ENCODE measurements around the gene DDX54.

Gene DDX54

DNA sequence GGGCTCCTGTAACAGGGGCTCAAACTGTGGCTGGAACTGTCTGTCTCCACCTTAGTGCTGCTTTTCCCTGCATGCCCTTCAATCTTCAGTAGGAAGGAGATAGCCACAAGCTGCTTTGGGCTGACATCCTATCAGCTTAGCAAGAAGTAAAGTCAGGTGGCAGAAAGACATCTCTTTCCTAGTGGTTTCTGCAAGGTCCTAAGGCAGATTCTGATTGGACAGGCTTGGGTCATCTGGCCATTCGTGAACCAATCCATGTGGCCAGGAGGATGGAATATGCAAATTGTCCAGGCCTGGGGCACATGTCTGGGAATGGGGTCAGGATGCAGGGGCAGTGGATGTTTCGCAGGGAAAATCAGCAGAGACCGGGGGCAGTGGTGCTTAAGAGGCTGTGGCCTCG is 5.5 kb upstream of the DDX54 start:
- H3F3A ChIP-seq (ENCODE audit: insufficient read depth, low read length): no peaks in the 10 kb centered on the region
- TF ChIP-seq, protein P1, sequence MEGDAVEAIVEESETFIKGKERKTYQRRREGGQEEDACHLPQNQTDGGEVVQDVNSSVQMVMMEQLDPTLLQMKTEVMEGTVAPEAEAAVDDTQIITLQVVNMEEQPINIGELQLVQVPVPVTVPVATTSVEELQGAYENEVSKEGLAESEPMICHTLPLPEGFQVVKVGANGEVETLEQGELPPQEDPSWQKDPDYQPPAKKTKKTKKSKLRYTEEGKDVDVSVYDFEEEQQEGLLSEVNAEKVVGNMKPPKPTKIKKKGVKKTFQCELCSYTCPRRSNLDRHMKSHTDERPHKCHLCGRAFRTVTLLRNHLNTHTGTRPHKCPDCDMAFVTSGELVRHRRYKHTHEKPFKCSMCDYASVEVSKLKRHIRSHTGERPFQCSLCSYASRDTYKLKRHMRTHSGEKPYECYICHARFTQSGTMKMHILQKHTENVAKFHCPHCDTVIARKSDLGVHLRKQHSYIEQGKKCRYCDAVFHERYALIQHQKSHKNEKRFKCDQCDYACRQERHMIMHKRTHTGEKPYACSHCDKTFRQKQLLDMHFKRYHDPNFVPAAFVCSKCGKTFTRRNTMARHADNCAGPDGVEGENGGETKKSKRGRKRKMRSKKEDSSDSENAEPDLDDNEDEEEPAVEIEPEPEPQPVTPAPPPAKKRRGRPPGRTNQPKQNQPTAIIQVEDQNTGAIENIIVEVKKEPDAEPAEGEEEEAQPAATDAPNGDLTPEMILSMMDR (IDR thresholded peaks at IDR 0.05; ENCODE audit: low read length): no peak
- H3K4me2 ChIP-seq (ENCODE audit: low read length): no peak overlapping the region

DNA sequence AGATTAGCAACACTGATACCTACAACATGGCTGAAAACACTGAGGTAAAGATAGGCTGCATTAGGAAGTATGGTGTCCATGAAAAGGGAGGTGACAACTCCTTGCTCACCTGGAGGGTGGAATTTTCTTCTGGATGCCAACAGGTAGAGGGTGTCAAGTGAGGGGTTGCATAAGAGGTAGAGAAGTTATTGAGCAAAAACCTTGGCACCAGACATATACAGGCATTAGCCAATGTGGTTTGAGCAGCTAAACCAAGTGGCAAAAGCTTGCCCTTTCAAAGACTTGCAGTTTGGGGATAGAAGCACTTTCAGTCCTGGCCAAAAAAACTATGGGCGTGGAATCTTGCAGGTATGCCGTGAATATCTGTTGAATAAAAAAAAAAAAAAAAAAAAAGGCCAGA is 4.1 kb upstream of the DDX54 start:
- Histone ChIP-seq H3K27ac (ENCODE audit: low read depth, low read length, poor library complexity, severe bottlenecking) (no peak overlapping the region), H3K4me2 (ENCODE audit: low read length) (no peak overlapping the region), H3K27me3 (ENCODE audit: insufficient read depth, low read length) (no peaks in the 10 kb centered on the region), H3F3A (ENCODE audit: insufficient read depth, low read length) (no peaks in the 10 kb centered on the region), H3K4me1 (ENCODE audit: insufficient read depth, low read length, severe bottlenecking) (peaks cover 37% of the 10 kb centered on the region), H3K9me2 (ENCODE audit: low read depth, low read length) (no peaks in the 10 kb centered on the region), H2AFZ (ENCODE audit: low read length) (no peak overlapping the region), H3K4me3 (ENCODE audit: low read depth, low read length, poor library complexity, severe bottlenecking) (no peak overlapping the region), H3K9ac (ENCODE audit: low read length) (no peak overlapping the region), H3K9me3 (ENCODE audit: low read length) (no peaks in the 10 kb centered on the region), H3K36me3 (ENCODE audit: insufficient read depth, low read length) (peaks cover 62% of the 10 kb centered on the region), H4K20me1 (ENCODE audit: insufficient read depth, low read length) (no peaks in the 10 kb centered on the region), H3K79me2 (ENCODE audit: insufficient read depth, low read length) (peaks cover 20% of the 10 kb centered on the region)
- TF ChIP-seq, protein P1 (IDR thresholded peaks at IDR 0.05; ENCODE audit: low read length): no peak
- no peak for TF ChIP-seq EZH2 (IDR thresholded peaks at IDR 0.05; ENCODE audit: borderline replicate concordance, low read length)

More for the DNA sequence above, 5.5 kb upstream of the DDX54 start:
- Histone ChIP-seq H3K36me3 (ENCODE audit: insufficient read depth, low read length) (peaks cover 62% of the 10 kb centered on the region), H3K9me2 (ENCODE audit: low read depth, low read length) (no peaks in the 10 kb centered on the region), H3K9ac (ENCODE audit: low read length) (no peak overlapping the region; the same call in 1 of the 2 replicates), H3K4me1 (ENCODE audit: insufficient read depth, low read length, severe bottlenecking) (peaks cover 45% of the 10 kb centered on the region), H3K27me3 (ENCODE audit: insufficient read depth, low read length) (no peaks in the 10 kb centered on the region), H4K20me1 (ENCODE audit: insufficient read depth, low read length) (no peaks in the 10 kb centered on the region), H3K79me2 (ENCODE audit: insufficient read depth, low read length) (peaks cover 20% of the 10 kb centered on the region), H3K9me3 (ENCODE audit: low read length) (no peaks in the 10 kb centered on the region), H2AFZ (ENCODE audit: low read length) (no peak overlapping the region), H3K27ac (ENCODE audit: low read depth, low read length, poor library complexity, severe bottlenecking) (peak overlapping the region; percentile 39), H3K4me3 (ENCODE audit: low read depth, low read length, poor library complexity, severe bottlenecking) (no peak overlapping the region)

DNA sequence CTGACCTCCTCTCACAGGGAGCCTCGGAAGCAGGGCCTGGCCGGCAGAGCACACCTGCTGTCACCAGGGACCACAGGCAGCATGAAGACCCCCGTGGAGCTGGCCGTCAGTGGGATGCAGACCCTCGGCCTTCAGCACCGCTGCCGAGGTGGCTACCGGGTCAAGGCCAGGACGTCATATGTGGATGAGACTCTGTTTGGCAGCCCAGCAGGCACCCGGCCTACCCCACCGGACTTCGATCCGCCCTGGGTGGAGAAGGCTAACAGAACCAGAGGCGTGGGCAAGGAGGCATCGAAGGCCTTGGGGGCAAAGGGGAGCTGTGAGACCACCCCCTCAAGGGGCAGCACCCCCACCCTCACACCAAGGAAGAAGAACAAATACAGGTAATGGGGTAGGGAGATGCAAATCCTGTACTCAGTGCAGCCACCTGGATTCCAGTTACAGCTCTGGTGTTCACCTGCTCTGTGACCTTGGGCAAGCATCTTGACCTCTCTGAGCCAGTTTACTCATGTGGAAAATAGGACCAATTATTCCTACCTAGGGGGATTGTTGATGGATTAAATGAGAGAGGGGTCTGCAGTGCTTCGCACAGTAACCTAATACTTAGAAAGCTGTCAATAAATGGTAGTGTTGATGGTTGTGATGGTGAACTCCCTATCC is 1.5 kb upstream of the DDX54 start:
- H3K4me1 ChIP-seq (ENCODE audit: insufficient read depth, low read length, severe bottlenecking): peaks cover 44% of the 10 kb centered on the region
- no peaks in the 10 kb centered on the region for H4K20me1 ChIP-seq (ENCODE audit: insufficient read depth, low read length)
- peaks cover 40% of the 10 kb centered on the region for H3K79me2 ChIP-seq (ENCODE audit: insufficient read depth, low read length)
- H3K27me3 ChIP-seq (ENCODE audit: insufficient read depth, low read length): no peaks in the 10 kb centered on the region
- TF ChIP-seq, protein P1 (IDR thresholded peaks at IDR 0.05; ENCODE audit: low read length): no peak
- no peak for TF ChIP-seq EZH2 (IDR thresholded peaks at IDR 0.05; ENCODE audit: borderline replicate concordance, low read length)
- H2AFZ ChIP-seq (ENCODE audit: low read length): no peak overlapping the region
- no peaks in the 10 kb centered on the region for H3F3A ChIP-seq (ENCODE audit: insufficient read depth, low read length)
- no peaks in the 10 kb centered on the region for H3K9me2 ChIP-seq (ENCODE audit: low read depth, low read length)
- peak overlapping the region; percentile 82 for H3K9ac ChIP-seq (ENCODE audit: low read length)
- no peaks in the 10 kb centered on the region for H3K9me3 ChIP-seq (ENCODE audit: low read length)
- peak overlapping the region; percentile 76 for H3K27ac ChIP-seq (ENCODE audit: low read depth, low read length, poor library complexity, severe bottlenecking)
- H3K4me3 ChIP-seq (ENCODE audit: low read depth, low read length, poor library complexity, severe bottlenecking): peak overlapping the region; percentile 88
- H3K4me2 ChIP-seq (ENCODE audit: low read length): peak overlapping the region; percentile 74
- H3K36me3 ChIP-seq (ENCODE audit: insufficient read depth, low read length): peaks cover 60% of the 10 kb centered on the region
